DOHH2 (cell line): ENCODE data around the gene VWA5B1.

Experiments used
- EZH2phosphoT487 ChIP-seq: fragments of 200-600 bp; sonication (generic); IDR thresholded peaks from 2 replicates; pipeline ENCODE4 v1.6.1; 2017; ENCODE audit warnings: borderline replicate concordance, mild to moderate bottlenecking, antibody characterized with exemption, low read length, moderate library complexity, mixed read lengths
- TF ChIP-seq, protein P1 (sequence below): fragments of 200-600 bp; sonication (generic); IDR thresholded peaks from one replicate; pipeline ENCODE4 v1.5.1; 2014; ENCODE audit warnings: antibody characterized with exemption, mild to moderate bottlenecking, low read depth, low read length; ENCODE audit not compliant: poor library complexity, severe bottlenecking

DNA sequence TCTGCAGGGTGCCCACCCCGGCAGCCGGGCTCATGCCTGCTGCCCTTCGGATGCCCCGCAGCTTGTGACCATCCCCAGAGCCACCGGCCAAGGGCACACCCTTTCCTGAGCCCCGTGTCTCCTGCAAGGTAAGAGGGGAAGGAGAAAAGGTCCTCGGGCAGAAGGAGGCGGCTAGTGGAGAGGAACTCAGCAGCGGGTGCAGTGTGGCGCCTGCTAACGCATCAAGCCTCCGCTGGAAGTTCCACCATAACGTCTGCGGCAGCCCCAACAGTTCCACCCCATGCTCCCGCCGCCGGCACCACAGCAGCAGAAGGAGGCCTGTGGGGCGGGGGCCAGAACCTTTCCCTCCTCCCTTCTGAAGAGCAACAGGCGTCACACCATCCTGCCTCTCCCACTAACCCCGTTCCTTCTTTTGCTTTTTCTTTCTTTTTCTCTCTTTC, 990 bp downstream of the VWA5B1 start:
- TF ChIP-seq, protein P1, sequence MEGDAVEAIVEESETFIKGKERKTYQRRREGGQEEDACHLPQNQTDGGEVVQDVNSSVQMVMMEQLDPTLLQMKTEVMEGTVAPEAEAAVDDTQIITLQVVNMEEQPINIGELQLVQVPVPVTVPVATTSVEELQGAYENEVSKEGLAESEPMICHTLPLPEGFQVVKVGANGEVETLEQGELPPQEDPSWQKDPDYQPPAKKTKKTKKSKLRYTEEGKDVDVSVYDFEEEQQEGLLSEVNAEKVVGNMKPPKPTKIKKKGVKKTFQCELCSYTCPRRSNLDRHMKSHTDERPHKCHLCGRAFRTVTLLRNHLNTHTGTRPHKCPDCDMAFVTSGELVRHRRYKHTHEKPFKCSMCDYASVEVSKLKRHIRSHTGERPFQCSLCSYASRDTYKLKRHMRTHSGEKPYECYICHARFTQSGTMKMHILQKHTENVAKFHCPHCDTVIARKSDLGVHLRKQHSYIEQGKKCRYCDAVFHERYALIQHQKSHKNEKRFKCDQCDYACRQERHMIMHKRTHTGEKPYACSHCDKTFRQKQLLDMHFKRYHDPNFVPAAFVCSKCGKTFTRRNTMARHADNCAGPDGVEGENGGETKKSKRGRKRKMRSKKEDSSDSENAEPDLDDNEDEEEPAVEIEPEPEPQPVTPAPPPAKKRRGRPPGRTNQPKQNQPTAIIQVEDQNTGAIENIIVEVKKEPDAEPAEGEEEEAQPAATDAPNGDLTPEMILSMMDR = no peak
- TF ChIP-seq EZH2phosphoT487 = no peak
